GM21786 (cell line): Measurements from ENCODE around the gene PRXL2A.
"Not testable (repeated sequence)": the region's sequence is repeated elsewhere in the genome, so short reads cannot be mapped to it uniquely, and the experiment has no call there.

Experiments
- ATAC-seq: cut with Tn5 transposase; IDR thresholded peaks from one replicate; pipeline ENCODE4 v1.9.1; 2021; ENCODE audit not compliant: unreplicated experiment

The PRXL2A gene

DNA sequence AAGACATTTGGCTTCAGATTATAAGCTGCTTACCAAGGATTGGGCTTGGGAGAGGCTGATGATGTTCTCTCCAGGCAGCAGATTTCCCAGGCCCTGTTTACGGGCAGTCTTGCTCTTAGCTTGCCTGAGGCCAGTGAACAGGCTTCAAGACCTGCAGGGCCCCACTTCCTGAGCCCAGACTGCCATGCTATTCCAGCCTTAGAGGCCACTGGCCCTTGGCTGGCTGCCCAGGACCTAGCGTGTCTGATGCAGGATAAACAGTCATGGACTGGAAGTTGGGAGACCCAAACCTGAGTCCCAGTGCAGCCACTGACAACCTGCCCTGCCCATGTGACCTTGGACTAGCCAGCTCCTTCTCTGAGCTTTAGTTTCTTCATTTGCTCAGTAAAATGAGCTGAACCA, 2.9 kb downstream of the PRXL2A start:
- ATAC-seq, result no peak

DNA sequence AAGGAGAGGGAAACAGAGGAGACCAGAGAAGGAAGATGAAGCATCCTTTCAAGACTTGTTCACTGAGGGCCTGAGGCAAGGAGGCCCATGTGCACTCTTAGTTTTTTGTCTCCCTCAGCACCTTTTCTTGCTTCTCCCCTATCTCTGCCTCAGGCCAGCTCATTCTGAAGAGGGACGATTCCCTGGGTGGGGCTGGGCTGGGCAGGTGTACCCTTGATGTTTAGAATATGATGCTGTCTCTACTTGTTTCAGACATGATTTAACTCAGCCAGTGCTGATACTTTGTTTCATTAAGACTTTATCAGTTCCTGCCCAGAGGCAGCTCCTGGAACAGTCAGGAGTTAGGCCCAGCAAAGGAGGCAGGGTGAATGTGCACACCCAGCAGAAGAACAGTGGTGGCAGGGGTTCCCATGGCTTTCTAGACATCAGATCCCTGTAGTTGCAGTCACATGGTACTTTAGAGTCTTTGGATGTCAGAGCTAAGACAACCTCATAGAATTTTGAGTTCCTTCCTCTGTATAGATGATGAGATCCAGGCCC, 3.4 kb downstream of the PRXL2A start:
- no peak for ATAC-seq

DNA sequence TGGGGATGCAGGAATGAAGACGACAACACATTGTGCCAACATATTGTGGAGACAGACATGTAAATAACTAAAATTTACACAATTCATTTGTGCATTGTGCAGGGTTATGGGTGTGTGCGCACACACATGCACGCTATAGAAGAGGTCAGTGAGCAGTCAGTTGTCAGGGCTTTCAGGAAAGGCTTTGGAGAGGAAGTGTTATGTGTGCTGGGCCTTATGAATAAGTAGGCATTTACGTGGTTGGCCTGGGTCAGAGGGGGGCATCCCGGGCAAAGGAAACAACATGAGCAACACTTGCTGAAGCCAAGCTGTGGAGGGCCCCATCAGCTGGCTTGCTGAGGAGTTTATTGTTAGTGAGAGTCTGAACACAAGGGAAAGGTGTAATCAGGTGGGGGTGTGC, 4.1 kb downstream of the PRXL2A start:
- no peak for ATAC-seq

DNA sequence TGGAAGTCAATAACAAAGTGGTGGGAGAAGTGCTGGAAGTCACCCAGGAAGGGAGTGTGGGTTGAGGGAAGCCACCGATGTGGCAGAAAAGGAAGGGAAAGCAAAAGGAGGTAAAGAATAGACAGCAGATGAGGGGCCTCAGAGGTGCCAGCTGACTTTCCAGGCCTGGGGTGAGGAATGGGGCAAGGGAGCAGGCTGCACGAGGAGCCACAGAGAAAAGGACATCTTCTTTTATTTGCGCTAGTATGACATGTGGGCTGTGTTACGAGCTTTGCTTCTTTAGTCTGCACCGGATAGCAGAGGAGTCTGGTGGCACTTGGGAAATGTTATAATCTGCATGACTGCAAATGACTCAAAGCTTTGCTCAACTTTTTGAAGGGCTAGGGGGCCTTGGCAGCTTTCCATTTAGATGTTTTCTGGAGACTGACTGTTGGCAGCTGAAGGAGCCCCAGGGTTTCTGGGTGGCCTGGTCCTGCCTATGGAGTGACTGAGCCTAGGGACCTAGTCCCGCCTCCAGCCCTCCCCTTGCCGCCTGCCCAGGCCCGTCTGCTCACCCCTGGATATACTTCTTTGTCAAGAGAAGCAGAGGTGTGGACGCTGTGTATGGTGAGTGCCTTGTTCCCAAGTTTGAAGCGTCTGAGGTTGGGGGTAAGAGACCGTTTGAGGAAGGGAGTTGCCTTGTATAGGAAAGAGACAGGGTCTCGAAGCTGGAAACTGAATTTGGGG, 5.1 kb downstream of the PRXL2A start:
- ATAC-seq, result no peak

DNA sequence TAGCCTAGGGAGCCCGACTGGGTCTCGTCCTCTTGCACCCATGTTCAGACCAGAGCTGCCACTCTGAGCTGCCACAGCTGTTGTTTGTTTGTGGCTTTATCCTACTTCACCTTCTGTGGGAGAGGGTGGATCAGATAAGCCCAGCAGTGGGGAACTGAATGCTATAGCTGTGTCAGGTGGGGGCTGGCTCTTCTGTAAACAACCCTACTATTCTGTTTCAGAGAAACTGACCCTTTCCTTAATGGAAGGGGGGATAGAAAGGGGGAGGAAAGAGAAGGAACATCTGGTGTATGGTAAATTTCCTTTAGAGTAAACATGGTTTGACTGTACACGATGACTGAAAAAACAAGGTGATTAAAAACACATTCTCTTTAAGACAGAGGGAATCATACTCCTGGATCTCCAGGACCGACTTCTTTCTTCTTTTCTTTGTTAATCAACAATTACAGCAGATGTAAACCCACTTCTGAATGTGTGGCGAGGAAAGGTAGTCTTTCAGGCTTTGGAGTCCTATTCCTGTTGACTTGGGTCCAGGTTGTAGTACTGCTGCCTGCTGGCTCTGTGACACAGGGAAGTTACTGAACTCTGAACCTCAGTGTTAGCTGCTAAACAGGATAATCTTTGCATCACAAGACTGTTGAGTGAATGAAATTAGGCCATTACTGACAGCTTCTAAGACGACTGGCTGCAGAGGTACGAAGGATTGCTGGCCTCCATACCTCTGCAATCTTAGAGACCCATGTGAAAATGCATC, 6.0 kb downstream of the PRXL2A start:
- ATAC-seq, result no peak

DNA sequence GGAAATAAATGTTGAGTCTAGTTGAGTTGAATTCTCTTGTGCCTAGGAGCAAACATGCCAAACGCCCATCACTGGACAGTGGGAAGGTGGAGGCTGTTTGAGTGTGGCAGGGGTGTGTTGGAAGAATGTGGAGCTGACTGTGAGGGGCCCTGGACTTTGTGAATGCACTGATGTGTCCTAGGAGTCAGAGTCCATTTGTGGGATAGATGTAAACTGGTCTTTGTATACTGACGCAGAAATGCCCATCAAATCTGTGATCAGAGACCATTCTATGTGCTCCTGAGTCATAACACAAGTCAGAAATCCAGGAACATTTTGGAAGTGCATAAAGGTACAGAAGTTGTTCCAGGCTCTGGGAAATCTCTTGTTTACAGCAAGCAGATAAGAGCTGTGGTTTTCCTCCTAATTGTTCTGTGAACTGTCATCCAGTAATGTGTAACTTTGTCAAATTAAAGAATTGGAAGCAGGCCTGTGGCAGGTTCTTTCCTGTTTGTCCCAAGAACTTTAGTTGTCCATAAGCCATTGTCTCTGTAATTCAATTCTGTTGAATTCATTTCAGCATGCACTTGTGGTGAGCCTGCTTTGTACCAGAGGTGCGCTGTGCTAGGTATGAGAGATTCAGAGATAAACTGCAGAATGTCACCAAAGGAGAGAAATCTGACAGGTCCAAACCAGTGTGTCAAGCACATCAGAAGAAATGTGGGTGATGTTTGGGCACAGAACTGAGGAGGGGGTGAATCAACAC, 7.6 kb downstream of the PRXL2A start:
- no peak for ATAC-seq

DNA sequence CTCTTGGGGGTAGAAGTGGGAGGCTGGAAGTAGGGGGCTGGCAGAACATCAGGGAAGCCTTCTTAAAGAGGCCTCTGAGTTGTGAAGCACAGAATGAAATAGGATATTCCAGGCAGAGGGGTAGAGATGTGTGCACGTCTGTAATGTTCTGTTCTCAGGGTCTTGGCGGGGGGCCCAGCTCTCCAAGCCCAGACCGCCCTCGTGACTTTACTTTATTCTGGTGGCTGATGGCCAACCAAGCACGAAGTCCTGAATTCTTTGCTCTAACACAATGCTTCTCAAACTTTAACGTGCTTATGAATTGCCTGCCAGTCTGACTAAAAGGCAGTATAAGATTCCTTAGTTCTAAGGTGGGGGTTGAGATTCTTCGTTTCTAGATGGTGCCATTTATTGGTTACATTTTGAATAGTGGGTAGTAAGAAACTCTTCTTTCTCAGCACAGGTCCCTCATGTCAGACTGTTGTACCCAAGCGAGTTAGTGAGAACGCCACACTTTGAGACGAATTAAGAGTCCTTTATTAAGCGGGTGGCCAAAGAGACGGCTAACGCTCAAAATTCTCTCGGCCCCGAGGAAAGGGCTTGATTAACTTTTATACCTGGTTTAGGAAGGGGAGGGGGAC, 8.2 kb downstream of the PRXL2A start:
- ATAC-seq, result no peak

DNA sequence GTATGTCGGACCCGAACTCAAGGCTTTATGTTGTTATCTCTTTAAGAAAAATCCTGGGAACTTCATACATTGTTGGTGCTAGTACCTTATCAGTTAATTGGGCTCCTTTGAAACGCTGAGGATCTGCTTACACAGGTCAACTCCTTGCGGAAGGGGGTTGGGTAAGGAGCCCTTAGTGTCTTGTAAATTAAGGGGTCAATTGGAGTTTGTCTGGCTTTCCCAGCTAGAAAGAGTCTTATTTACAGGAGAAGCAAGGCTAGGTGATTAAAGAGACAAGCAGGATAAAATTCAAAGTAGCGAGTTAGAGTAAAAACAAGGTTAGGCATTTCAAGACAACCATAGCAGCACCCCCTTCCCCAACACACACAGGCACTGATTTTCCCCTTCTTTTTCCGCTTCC, 8.9 kb downstream of the PRXL2A start:
- not testable (repeated sequence) for ATAC-seq

DNA sequence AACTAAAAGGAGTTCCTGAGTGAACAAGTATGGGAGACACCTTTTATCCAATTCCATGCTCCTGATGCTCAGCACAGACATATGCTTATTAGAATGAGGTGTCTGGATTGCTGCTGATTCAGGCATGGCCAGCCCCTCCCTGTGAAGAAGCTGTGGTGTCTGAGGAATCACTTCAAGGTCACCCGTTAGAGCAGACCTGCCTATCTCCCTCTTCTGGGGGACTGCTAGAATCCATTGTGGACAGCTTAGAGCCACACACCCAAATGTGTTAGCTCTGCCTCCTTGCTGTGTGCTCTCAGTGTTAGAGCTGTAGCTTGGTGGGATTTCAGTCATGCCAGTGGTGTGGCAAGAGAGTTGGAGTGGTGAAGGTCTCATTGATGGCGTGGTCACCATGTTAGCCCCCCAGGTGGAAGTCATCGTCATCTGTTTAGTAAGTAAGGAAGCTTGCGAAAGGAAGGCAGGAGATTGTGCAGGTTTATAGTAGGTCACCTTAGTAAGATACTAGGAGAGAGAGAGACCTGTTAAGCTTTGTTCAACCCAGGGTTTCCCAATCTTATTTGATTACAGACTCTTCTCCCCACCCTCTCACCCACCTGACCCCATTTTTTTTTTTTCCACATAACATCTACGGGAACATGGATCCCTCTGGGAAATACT, 12.8 kb downstream of the PRXL2A start:
- ATAC-seq, result peak; percentile 15

DNA sequence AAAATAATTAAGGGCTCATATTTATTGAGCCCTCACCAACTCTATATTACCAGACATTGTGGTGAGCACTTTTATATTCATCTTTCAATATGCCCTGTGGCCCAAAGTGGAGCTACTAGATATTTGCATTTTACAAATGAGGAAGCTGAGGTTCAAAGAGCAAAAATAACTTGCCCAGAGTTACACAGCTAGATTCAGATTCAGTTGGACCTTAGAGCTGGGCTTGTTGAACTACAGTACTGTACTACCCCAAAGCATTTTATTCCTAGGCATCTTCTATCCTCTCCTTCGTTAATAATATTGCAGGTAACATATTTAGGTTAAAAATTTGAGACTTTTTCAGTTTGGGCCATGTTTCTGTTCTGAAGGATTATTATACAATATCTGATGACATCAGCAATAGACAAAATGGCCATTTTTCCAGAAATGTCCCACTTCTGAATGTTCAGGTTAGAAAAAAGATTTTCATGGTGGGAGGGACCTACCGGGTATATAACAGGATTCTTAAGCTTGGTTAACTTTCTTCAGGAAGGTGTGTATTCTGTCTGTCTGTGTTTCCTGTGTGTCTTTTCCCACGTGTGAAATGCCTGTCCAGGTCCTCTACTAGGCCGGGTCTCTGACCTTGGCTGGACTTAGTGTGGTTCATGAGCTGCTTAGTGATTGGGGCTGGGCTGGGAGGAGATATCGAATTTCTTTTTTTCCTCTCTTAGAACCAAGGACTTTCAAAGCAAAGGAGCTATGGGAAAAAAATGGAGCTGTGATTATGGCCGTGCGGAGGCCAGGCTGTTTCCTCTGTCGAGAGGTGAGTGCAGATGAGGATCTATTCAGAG, 13.6 kb downstream of the PRXL2A start:
- peak; percentile 94 for ATAC-seq

DNA sequence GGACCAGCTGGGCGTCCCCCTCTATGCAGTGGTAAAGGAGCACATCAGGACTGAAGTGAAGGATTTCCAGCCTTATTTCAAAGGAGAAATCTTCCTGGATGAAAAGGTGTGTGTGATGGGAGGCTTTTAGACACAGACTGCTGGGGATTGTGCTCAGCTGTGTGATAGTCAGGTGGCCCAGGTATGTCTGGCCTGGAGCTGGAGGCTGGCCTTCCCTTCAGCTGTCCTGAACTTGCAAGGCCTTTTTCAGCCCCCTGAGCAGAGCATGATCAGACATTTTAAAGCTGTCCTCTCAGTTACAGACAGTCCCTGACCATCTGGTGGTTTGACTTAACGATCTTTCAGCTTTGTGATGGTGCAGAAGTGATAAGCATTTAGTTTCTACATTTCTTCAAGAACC, 17.6 kb downstream of the PRXL2A start:
- ATAC-seq, result no peak

DNA sequence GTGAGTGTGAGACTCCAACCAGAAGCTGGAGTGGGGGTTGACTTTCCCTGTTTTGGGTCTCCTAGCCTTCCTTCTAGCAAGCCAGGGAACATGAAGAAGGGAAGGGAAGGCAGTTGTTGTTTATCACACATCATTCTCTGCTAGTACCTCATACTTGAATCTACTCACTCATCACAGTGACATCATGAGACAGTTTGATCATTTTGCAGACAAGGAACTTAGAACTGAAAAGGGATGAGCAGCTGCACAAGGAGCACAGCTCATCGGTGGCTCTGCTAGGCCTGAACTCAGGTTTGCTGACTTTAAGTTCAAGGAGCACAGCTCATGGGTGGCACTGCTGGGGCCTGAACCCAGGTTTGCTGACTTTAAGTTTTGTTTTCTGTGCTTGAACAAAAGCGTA, 19.2 kb downstream of the PRXL2A start:
- ATAC-seq, result no peak

DNA sequence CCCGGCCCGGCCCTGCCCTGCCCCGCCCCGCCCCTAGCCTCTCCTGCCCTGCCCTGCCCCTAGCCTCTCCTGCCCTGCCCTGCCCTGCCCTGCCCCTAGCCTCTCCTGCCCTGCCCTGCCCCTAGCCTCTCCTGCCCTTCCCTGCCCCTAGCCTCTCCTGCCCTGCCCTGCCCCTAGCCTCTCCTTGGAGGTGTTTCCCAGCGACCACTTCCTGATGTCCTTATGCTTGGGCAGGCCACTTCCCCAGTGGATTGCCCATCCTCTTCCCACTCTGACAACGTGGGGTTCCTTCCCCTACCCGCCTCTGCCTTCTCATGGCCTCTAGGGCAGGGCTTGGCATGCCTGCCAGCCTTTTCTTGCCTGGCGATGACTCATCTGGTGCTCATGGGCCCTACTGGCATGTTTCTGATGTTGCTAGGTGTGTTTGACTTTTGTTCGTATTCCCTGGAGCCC, 21.2 kb downstream of the PRXL2A start:
- no peak for ATAC-seq

DNA sequence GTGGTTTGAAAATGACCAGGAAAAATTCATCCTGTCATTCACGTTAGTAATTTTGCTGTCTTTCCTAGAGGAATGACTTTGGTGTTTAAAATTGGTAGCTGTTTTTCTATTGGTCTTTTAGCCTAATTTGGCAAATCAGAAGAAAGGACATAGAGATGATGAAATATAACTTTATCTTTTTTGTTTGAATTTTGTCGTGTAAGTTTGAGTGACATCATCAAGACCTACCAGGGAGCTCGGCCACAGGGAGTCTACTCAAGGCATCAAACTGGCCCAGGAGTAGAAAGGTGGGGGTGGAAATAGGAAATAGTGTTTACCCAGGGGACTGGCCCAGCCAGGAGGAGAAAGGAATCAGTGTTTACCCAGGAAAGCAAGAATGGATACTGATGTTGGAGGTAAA, 24.8 kb downstream of the PRXL2A start:
- ATAC-seq, result no peak

DNA sequence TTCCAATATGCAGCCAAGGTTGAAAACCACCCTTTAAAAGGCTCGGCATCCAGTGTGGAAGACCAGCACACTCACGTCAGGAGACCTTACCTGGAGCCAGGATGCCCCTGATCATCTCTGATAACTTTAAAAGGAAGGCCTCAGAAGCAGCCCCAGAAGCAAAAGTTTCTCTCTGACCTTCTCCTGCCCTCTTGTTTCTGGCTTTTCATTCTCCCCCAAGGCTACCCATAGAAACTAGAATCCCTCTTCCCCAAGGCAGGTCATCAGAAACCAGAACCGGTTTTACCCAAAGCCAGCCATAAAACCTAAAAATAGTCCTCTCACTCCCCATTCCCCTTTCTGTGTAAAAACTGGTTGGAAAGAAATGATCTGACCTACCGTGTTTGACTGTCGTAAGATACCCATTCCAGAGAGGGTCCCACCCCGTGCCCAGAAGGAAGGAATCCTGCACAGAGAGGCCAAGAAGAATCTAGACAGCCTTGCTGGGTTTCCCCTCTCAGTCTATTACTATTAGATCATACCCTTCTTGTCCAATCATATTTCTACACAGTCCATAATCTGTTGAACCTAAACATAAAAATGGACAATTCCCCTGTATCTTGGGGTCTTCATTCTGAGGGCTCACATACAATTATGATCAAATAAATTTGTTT, 28.2 kb downstream of the PRXL2A start:
- no peak for ATAC-seq

DNA sequence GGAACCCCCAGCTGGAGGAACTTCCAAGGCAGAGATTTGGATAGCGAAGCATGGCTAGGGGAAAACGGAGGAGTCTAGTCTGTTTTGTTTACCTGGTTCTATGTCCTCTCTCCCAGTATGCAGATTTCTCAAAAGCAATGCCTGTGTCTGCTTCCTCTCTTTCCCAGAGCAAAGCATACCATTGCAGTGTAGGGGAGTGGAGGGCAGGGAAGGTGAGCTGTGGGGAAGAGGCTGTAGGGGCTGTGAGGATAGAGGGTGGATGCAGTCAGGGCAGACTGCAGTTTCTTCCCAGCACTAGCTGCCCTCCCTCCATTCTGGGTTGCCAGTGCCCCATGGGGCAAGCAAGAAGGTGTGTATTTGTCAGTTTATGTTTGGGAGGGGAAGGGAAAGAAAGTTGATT, 28.9 kb downstream of the PRXL2A start:
- ATAC-seq, result no peak

DNA sequence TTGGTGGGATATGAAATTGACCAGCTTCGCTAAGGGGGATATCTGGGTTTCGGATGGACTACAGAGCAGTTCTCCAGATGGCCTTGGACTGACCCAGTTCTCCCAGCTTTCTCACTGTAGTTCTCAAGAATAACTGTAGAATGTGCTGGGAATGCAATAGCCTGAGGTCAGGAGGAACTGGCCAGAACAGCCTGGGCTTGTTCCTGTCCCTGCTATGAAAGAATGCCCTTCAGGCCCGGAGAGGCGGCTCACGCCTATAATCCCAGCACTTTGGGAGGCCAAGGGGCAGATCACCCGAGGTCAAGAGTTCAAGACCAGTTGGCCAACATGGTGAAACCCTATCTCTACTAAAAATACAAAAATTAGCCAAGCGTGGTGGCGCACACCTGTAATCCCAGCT, 33.5 kb downstream of the PRXL2A start:
- no peak for ATAC-seq

DNA sequence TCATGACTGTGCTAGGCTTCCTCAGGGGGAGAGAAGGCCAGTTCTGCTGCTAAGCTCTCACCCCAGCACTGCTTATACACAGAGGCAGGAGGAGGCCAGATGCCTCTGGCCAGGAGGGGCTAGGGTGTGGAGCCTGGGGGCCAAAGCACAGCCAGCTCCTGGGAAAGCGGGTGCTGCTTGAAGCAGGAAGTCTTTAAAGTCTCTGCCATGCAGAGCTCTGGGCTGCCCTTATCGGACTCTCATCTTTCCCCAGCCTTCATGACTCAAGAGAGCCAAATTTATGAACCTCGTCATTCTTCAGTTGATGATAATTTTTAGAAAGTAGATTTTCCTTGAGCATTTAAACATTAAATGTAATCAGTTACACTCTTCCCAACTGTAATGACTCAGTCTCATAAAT, 34.5 kb downstream of the PRXL2A start:
- no peak for ATAC-seq

DNA sequence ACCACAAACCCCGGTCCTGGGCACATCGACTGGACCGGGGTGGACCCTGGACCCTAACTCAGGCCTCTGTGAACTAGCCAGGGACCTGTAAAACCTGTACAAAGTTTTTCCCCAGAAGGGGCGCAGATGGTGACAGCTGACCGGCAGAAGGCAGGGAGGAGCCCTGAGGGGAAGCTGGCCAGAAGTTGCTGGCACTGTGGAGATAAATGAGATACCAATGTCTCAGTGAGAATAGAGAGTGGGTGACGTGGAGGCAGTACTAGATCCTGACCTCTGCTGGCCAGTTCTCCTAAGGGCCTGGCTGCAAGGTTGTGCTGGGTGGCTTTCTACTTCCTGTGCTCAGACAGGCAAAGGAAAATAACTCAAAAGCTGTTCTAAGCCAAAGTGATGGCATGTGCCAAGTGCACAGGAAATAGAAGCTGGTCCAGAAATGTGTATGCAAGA, 35.2 kb downstream of the PRXL2A start:
- peak; percentile 57 for ATAC-seq
